ENCODE data around the gene TMEM129.

Gene TMEM129

GRCh38 chr4:1757836-1758235 is 36.7 kb upstream of the TMEM129 start:
- no peak overlapping the region for H3K4me3 ChIP-seq (ENCODE audit: low read length)
- TF ChIP-seq CTCF (IDR thresholded peaks at IDR 0.05; ENCODE audit: insufficient read depth, low read depth, low read length, missing control alignments), result no peak
- no peak for DNase-seq (ENCODE audit: low read depth)

GRCh38 chr4:1756893-1757779 is 36.0 kb upstream of the TMEM129 start:
- H3K4me3 ChIP-seq (ENCODE audit: low read length), result no peak overlapping the region
- no peak for TF ChIP-seq CTCF (IDR thresholded peaks at IDR 0.05; ENCODE audit: insufficient read depth, low read depth, low read length, missing control alignments)
- no peak for DNase-seq (ENCODE audit: low read depth)

- H3K4me3 ChIP-seq (ENCODE audit: low read length), result no peak overlapping the region
- no peak for DNase-seq (ENCODE audit: low read depth)
- TF ChIP-seq CTCF (IDR thresholded peaks at IDR 0.05; ENCODE audit: insufficient read depth, low read depth, low read length, missing control alignments), result no peak
These were observed 35.0 kb upstream of the TMEM129 start for GRCh38 chr4:1756079-1756478.

GRCh38 chr4:1755297-1755696 is 34.2 kb upstream of the TMEM129 start:
- no peak overlapping the region for H3K4me3 ChIP-seq (ENCODE audit: low read length)
- no peak for TF ChIP-seq CTCF (IDR thresholded peaks at IDR 0.05; ENCODE audit: insufficient read depth, low read depth, low read length, missing control alignments)
- no peak for DNase-seq (ENCODE audit: low read depth)

GRCh38 chr4:1754336-1754735 is 33.2 kb upstream of the TMEM129 start:
- no peak for DNase-seq (ENCODE audit: low read depth)
- H3K4me3 ChIP-seq (ENCODE audit: low read length), result no peak overlapping the region

GRCh38 chr4:1753697-1754311 is 32.7 kb upstream of the TMEM129 start:
- no peak for DNase-seq (ENCODE audit: low read depth)
- H3K4me3 ChIP-seq (ENCODE audit: low read length), result no peak overlapping the region
- no peak for TF ChIP-seq CTCF (IDR thresholded peaks at IDR 0.05; ENCODE audit: insufficient read depth, low read depth, low read length, missing control alignments)

More at GRCh38 chr4:1754336-1754735, 33.2 kb upstream of the TMEM129 start:
- TF ChIP-seq CTCF (IDR thresholded peaks at IDR 0.05; ENCODE audit: insufficient read depth, low read depth, low read length, missing control alignments), result no peak
